Endothelial cell (in vitro differentiated cells): ENCODE measurements around the gene HMBS. TPM values are rescaled to one million over a fixed set of nuclear protein-coding genes. Genes with fewer than 3 reads are reported as not detected.
"Not testable (repeated sequence)": the region's sequence is repeated elsewhere in the genome, so short reads cannot be mapped to it uniquely, and the experiment has no call there.

Experiments
- DNase-seq: peaks from one replicate; pipeline ENCODE4 v3.0.0; 2021; ENCODE audit warnings: low spot score
- H3K27ac Mint-ChIP-seq: one replicate; pipeline ENCODE4 v1.8.0; 2021; ENCODE audit warnings: mixed read lengths, inconsistent platforms; ENCODE audit not compliant: unreplicated experiment
- H3K27me3 Mint-ChIP-seq: one replicate; pipeline ENCODE4 v1.8.0; 2021; ENCODE audit warnings: mild to moderate bottlenecking, moderate library complexity, mixed read lengths, inconsistent platforms; ENCODE audit not compliant: unreplicated experiment
- H3K36me3 Mint-ChIP-seq: one replicate; pipeline ENCODE4 v1.8.0; 2021; ENCODE audit warnings: mild to moderate bottlenecking, low read depth, mixed read lengths, inconsistent platforms; ENCODE audit not compliant: unreplicated experiment
- H3K4me1 Mint-ChIP-seq: one replicate; pipeline ENCODE4 v1.8.0; 2021; ENCODE audit warnings: mild to moderate bottlenecking, mixed read lengths, inconsistent platforms; ENCODE audit not compliant: unreplicated experiment
- H3K4me3 Mint-ChIP-seq: one replicate; pipeline ENCODE4 v1.8.0; 2021; ENCODE audit warnings: mild to moderate bottlenecking, mixed read lengths, inconsistent platforms; ENCODE audit not compliant: unreplicated experiment
- H3K9me3 Mint-ChIP-seq: one replicate; pipeline ENCODE4 v1.8.0; 2021; ENCODE audit warnings: mixed read lengths, inconsistent platforms; ENCODE audit not compliant: unreplicated experiment
- CTCF ChIP-seq: fragments of 200-600 bp; sonication (generic); IDR thresholded peaks from one replicate; pipeline ENCODE4 v1.5.0; 2021; ENCODE audit warnings: antibody characterized with exemption; ENCODE audit not compliant: unreplicated experiment
- total RNA-seq: library from RNA; stranded (reverse); fragmentation: NEBNext Ultra II Directional; extraction: Animal tissue kit (Norgen Biotek cat#: 25700); gene quantifications from one replicate; pipeline ENCODE4 v1.2.1, GENCODE V29; 2021; ENCODE audit not compliant: unreplicated experiment

The HMBS gene
- total RNA-seq, 1 donor from 2014 or later, result 13.6 TPM

GRCh38 chr11:119100994-119101758 is 16.5 kb downstream of the HMBS start:
- Mint-ChIP-seq H3K9me3 (no peaks in the 10 kb centered on the region), H3K4me1 (peaks cover 29% of the 10 kb centered on the region), H3K4me3 (peak overlapping the region; percentile 93), H3K36me3 (peaks cover 33% of the 10 kb centered on the region), H3K27me3 (peaks cover 9% of the 10 kb centered on the region), H3K27ac (peak overlapping the region; percentile 97)
- no peak for TF ChIP-seq CTCF
- DNase-seq, result no peak

GRCh38 chr11:119101759-119102423 is 17.2 kb downstream of the HMBS start, which contains the start of gene DPAGT1:
Gene DPAGT1 (minus strand): TSS chr11:119101853. CDS start chr11:119101655, 198 bp downstream.
- peaks cover 7% of the 10 kb centered on the region for H3K27me3 Mint-ChIP-seq
- peak within 1 kb of the TSS; percentile 93 for H3K4me3 Mint-ChIP-seq
- no peak for TF ChIP-seq CTCF
- peak; percentile 73 for DNase-seq
- H3K4me1 Mint-ChIP-seq, result peaks cover 34% of the 10 kb centered on the region
- H3K27ac Mint-ChIP-seq, result peak within 1 kb of the TSS; percentile 97
- no peaks in the 10 kb centered on the region for H3K9me3 Mint-ChIP-seq
- H3K36me3 Mint-ChIP-seq, result peaks cover 26% of the 10 kb centered on the region

GRCh38 chr11:119103161-119103664 is 18.5 kb downstream of the HMBS start:
- Mint-ChIP-seq H3K36me3 (peaks cover 13% of the 10 kb centered on the region), H3K27ac (peak overlapping the region; percentile 97), H3K4me1 (peaks cover 38% of the 10 kb centered on the region), H3K4me3 (peak overlapping the region; percentile 71)
- DNase-seq, H3K9me3 Mint-ChIP-seq, H3K27me3 Mint-ChIP-seq: not testable (repeated sequence)

- peaks cover 7% of the 10 kb centered on the region for H3K36me3 Mint-ChIP-seq
- no peaks in the 10 kb centered on the region for H3K9me3 Mint-ChIP-seq
- H3K27ac Mint-ChIP-seq, result peak overlapping the region; percentile 97
- TF ChIP-seq CTCF, result no peak
- H3K4me1 Mint-ChIP-seq, result peaks cover 43% of the 10 kb centered on the region
- DNase-seq, result no peak
- no peak overlapping the region for H3K4me3 Mint-ChIP-seq
- peaks cover 12% of the 10 kb centered on the region for H3K27me3 Mint-ChIP-seq
Measured at GRCh38 chr11:119103793-119104192, 19.1 kb downstream of the HMBS start.

GRCh38 chr11:119106564-119107537 is 22.2 kb downstream of the HMBS start, which contains the start of gene C2CD2L:
Gene C2CD2L (plus strand): TSS chr11:119107344. CDS start chr11:119107742, 398 bp downstream.
- H3K36me3 Mint-ChIP-seq, result peaks cover 14% of the 10 kb centered on the region
- H3K4me1 Mint-ChIP-seq, result peaks cover 49% of the 10 kb centered on the region
- H3K27me3 Mint-ChIP-seq, result peaks cover 18% of the 10 kb centered on the region
- H3K4me3 Mint-ChIP-seq, result peak within 1 kb of the TSS; percentile 90
- no peak for TF ChIP-seq CTCF
- peak within 1 kb of the TSS; percentile 57 for H3K27ac Mint-ChIP-seq
- peak; percentile 80 for DNase-seq
- no peaks in the 10 kb centered on the region for H3K9me3 Mint-ChIP-seq
